Fibroblast of skin of back (primary cell): ENCODE results near the gene CARD19.
"Not testable (repeated sequence)": the region's sequence is repeated elsewhere in the genome, so short reads cannot be mapped to it uniquely, and the experiment has no call there.

Source experiments
- DNase-seq: peaks from one replicate; pipeline ENCODE4 v3.0.0-alpha.2; 2013

CARD19 gene

GRCh38 chr9:93107825-93108161, 11.8 kb downstream of the CARD19 start:
- no peak for DNase-seq

- no peak for DNase-seq
Observed at GRCh38 chr9:93108291-93109041, 12.4 kb downstream of the CARD19 start.

- no peak for DNase-seq
Observed at GRCh38 chr9:93110311-93110855, 14.4 kb downstream of the CARD19 start.

GRCh38 chr9:93111001-93111370, 15.0 kb downstream of the CARD19 start:
- no peak for DNase-seq

DNA sequence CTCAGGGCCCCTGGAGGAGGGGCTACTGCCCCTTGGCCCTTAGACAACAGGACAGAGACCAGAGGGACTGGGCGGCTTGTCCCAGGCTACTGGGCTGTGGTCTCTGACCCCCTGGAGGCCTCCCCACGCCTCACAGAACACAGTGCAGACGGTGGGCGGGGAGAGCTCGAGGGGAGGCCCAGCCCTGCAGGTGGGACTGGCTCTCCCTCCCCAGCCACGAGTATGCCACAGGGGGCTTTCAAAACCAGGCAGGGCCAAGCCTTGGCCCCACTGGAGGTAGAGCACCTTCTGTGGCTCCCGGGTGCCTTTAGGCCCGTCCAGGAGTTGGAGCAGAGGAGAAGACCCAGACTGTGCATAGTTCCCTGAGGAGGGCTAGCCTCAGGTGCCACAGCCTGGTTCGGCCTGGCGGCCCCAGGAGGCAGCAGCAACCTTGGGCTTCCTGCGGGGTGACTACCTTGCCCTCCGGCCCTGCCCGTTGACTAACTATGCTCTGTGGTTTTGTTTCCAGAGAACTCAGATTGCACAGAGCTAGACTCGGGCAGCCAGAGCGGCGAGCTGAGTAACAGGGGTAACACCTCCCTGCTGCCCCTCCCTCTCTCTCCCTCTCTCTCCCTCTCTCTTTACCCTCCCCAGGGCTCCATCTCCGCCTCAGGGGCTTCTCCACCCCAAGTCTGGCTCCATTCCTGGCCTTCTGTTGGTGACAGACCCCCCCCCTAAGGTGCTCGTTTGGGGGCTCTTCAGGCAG, 15.5 kb downstream of the CARD19 start:
- no peak for DNase-seq

GRCh38 chr9:93112116-93112863, 16.3 kb downstream of the CARD19 start:
- no peak for DNase-seq

DNA sequence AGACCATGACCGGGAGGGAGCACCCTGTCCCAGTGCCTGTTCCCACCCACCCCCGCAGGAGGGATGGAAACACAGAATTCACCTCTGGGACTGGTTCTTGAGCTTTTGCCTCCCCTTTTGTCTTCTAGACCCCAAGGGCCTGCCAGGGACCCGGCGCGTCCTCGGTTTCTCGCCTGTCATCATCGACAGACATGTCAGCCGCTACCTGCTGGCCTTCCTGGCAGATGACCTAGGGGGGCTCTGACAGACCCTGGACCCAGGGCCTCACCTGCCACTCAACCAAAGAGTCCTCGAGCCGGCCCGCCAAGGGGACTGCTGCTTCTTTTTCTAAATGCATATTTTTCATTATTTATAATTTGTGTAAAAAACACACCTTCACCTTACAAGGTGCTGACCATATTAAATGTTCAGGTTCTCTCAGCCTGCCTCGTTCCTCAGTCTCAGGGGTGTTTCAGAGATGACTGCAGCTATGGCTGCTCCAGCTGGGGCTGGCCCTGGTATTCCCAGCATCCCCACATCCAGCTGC, 16.9 kb downstream of the CARD19 start:
- DNase-seq: no peak

- DNase-seq: no peak
Observed at GRCh38 chr9:93114169-93114983, 18.4 kb downstream of the CARD19 start.

GRCh38 chr9:93114984-93115335, 18.9 kb downstream of the CARD19 start:
- DNase-seq: no peak

DNA sequence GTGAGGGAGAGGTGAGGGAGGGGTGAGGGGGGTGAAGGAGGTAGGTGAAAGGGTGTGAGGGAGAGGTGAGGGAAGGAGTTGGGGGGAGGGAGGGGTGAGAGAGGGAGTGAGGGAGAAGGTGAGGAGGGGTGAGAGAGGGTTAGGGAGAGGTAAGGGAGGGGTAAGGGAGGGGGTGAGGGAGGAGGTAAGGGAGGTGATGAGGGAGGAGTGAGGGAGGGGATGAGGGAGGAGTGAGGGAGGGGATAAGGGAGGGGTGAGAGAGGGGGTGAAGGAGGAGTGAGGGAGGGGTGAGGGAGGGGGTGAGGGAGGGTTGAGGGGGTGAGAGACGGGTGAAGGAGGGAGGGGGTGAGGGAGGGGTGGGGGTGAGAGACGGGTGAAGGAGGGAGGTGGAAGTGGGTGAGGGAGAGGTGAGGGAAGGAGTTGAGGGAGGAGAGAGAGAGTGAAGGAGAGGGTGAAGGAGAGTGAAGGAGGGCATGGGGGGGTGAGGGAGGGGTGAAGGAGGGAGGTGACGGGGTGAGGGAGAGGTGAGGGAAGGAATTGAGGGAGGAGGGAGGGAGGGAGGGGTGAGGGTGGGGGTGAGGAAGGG, 19.6 kb downstream of the CARD19 start:
- no peak for DNase-seq

DNA sequence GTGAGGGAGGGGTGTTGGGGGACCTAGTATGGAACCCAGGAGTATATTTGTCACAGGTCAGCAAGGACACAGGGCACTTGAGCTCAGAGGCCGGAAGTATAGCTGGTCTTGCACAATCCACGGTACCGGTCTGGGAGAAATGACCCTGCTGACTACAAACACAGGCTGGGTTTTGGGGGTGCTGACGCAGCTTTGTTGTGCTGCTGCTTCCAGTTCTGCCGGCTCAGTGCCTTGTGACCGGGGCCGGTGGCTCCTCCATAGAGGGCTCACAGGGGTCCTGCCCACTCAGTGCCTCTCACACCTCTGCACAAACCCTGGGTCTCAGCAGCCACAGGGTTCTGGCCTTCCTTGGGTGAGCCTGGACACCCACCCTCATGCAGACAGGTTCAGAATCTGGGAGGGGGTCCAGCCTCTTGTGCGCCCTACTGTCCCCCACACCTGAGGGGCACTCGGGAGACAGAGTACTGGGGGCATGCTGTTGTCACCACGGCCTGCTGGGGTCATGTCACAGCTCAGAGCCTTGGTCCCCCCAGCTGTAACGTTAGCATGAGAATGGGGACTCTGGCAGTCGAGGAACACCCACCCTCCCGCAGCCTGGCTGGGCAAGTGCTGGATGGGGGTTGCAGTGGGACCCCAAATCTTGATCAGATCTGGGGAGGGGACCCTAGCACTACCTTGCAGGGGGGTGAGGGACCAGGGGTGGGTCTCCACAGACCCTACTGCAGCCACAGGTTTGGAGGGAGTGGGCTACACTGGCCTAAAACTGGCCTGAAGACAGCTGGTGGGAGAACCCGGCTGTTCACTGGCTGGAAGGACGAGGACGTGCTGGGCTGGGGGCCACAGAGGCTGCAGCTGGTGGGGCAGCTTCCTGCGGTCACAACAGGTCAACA, 20.3 kb downstream of the CARD19 start:
- DNase-seq: no peak

- not testable (repeated sequence) for DNase-seq
Observed at GRCh38 chr9:93117521-93117920, 21.5 kb downstream of the CARD19 start.

GRCh38 chr9:93117924-93118862, 22.2 kb downstream of the CARD19 start:
- no peak for DNase-seq

- no peak for DNase-seq
Observed at GRCh38 chr9:93118863-93119702, 23.1 kb downstream of the CARD19 start.

GRCh38 chr9:93119703-93119952, 23.6 kb downstream of the CARD19 start:
- DNase-seq: no peak

- DNase-seq: peak; percentile 57
Observed at GRCh38 chr9:93119953-93120845, 24.2 kb downstream of the CARD19 start.

DNA sequence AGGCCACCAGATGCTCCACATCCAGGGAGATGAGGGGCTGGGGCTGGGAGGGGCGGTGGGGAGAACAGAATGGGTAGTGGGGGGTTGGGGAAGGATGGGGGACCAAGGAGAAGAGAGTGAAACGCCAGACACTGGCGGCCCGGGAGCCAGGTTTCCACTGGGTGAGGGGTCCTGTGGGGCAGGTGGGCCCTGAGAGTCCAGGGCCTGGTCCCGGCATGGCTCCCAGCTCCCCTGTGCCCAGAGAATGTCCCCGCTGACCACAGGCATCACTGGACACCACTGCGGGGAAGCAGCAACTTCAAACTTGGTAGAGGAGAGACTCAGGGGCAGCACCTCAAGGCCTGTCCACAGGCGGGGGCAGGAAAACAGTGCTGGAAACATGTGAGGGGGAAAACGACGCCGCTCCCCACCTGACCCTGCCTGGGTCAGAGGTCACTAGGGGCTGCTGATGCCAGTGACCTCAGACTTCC, 24.9 kb downstream of the CARD19 start:
- DNase-seq: no peak
